IPS DF 6.9 (cell line): ENCODE data around the gene PSENEN.
"Not testable (repeated sequence)": the region's sequence is repeated elsewhere in the genome, so short reads cannot be mapped to it uniquely, and the experiment has no call there.

ENCODE experiments used
- DNase-seq: peaks from one replicate; pipeline ENCODE4 v3.0.0-alpha.2; 2013; ENCODE audit warnings: low read depth, low spot score
- H3K27ac ChIP-seq: one replicate; pipeline ENCODE4 v1.5.1; 2013; ENCODE audit warnings: low read length, control low read depth
- H3K27me3 ChIP-seq: 2 replicates; pipeline ENCODE4 v1.6.1; 2013; ENCODE audit warnings: mild to moderate bottlenecking, low read length; ENCODE audit not compliant: control insufficient read depth, insufficient read depth
- H3K36me3 ChIP-seq: 2 replicates; pipeline ENCODE4 v1.6.1; 2013; ENCODE audit warnings: low read length; ENCODE audit not compliant: control insufficient read depth, insufficient read depth
- H3K4me1 ChIP-seq: 2 replicates; pipeline ENCODE4 v1.6.1; 2013; ENCODE audit warnings: low read length; ENCODE audit not compliant: control insufficient read depth, insufficient read depth
- H3K4me3 ChIP-seq: 2 replicates; pipeline ENCODE4 v1.5.1; 2013; ENCODE audit warnings: mild to moderate bottlenecking, low read length
- H3K9me3 ChIP-seq: 2 replicates; pipeline ENCODE4 v1.6.1; 2013; ENCODE audit warnings: low read length, inconsistent platforms; ENCODE audit not compliant: control insufficient read depth, insufficient read depth
- whole genome bisulfite sequencing: extraction: QIAGEN DNeasy Blood & Tissue Kit; methylation state at CpG from one replicate; pipeline ENCODE4 v1.1.7; 2013; ENCODE audit warnings: mixed read lengths, missing lambda C conversion rate; ENCODE audit not compliant: insufficient read length, insufficient coverage; 5-methylcytosine and 5-hydroxymethylcytosine counted together

The PSENEN gene

DNA sequence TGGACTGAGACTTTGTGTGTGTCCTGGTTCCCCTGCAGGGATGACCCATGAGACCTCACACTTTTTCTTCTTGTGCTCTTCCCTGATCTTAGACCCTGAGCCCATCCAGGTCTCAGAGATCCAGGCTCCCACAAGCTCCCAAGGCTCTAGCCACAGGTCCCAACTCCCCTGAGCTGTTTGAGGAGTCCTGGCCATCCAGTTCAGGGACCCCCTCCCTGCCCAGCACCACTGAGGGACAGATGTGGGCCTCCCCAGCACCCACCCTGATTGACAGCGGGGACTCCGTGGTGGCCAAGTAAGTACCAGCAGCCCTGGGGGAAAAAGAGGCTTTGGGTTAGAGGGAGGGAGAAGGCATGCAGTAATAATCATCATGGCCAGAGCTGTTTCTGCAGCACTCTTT lies 14.2 kb downstream of the PSENEN start:
- WGBS: no CpG with 5 or more reads among the region's 2 CpGs
- Histone ChIP-seq H3K9me3 (no peaks in the 10 kb centered on the region), H3K27me3 (no peaks in the 10 kb centered on the region), H3K4me3 (no peak overlapping the region), H3K27ac (no peak overlapping the region), H3K4me1 (0 out of 2 replicates have a peak, but pooled peaks cover 2% of the 10 kb centered on the region), H3K36me3 (peaks cover 4% of the 10 kb centered on the region; the same call in 1 of the 2 replicates)
- no peak for DNase-seq

DNA sequence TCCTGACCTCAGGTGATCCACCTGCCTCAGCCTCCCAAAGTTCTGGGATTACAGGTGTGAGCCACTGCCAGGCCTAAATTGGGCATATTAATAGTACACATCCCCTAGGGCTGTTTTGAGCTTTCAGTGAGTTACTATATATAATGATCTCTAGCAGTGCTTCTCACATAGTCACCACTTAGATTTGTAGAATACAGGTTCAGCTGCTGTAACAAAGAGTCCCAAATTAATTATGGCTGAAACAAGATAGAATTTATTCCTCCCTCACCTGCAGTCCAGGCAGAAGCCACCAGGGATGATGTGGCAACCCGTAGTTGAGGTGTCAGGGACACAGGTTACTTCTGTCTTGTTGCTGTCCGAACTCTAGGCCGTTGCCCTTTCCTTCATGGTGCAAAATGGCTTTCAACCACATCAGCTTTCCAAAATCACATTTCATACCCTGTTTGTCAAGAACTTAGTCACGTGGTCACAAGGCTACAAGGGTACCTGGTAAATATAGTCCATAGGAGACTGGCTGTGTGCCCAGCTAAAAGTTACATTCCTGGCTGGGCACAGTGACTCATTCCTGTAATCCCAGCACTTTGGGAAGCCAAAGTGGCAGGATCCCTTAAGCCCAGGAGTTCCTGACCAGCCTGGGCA lies 15.4 kb downstream of the PSENEN start:
- Histone ChIP-seq H3K36me3 (peaks cover 4% of the 10 kb centered on the region; the same call in 1 of the 2 replicates), H3K9me3 (no peaks in the 10 kb centered on the region), H3K27ac (no peak overlapping the region), H3K4me1 (0 out of 2 replicates have a peak, but pooled peaks cover 2% of the 10 kb centered on the region), H3K4me3 (no peak overlapping the region), H3K27me3 (no peaks in the 10 kb centered on the region)
- no CpG with 5 or more reads among the region's 4 CpGs for WGBS
- DNase-seq: no peak

DNA sequence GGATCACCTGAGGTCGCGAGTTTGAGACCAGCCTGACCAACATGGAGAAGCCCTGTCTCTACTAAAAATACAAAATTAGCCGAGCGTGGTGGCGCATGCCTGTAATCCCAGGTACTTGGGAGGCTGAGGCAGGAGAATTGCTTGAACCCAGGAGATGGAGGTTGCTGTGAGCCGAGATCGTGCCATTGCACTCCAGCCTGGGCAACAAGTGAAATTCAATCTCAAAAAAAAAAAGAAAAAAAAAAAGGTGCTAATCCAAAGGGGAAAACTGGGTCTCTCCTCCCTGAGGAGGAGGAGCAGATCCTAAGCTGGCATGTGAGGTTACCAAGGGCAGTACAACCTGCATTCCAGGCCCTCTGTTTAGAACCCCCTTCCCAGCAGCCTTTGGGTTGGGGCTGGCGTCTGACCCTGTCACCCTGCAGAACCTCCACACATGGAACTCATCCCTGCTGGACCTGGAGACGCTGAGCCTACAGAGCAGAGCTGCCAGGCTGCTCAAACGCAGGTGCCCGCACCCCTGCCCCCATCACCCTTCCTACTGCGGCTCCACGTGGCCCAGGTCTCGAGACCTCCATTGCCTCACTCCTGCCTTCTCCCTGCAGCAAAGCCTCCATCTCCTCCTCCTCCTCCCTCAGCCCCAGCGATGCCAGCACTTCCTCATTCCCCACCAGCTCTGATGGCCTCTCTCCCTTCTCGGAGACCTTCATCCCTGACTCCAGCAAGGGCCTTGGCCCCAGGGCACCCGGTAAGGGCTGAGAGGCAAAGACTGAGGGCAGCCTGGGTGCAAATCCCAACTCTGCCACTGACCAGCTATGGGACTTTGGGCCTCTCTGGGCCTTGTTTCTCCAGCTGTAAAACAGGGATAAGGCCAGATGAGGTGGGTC lies 19.2 kb downstream of the PSENEN start:
- WGBS: no CpG with 5 or more reads among the region's 17 CpGs
- H3K4me1 ChIP-seq: peaks cover 5% of the 10 kb centered on the region
- H3K9me3 ChIP-seq: no peaks in the 10 kb centered on the region
- DNase-seq: no peak
- no peaks in the 10 kb centered on the region for H3K27me3 ChIP-seq
- no peak overlapping the region for H3K4me3 ChIP-seq
- no peak overlapping the region for H3K27ac ChIP-seq
- peaks cover 4% of the 10 kb centered on the region for H3K36me3 ChIP-seq

DNA sequence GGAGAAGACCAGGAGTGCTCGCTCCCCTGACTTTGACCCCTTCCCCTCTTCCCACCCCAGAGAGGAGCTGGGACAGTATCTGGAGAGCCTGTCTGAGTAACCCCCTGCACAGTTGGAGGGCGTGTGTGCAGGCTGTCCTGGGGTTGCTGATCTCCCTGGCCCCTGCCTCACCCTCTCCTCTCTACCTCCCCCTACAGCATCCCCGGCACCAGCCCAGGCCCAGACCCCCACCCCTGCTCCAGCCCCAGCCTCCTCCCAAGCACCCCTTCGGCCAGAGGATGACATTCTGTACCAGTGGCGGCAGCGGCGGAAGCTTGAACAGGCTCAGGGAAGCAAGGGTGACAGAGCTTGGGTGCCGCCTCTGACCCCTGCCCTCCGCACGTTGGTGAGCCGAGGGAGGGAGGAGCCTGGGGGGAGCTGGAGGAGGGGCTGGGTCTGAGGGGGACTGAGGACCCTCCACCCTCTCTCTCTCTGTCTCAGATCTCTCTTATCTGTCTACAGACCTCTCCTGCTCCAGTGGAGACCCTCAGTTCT lies 21.2 kb downstream of the PSENEN start:
- H3K4me1 ChIP-seq: peaks cover 5% of the 10 kb centered on the region
- H3K4me3 ChIP-seq: no peak overlapping the region
- DNase-seq: no peak
- no peak overlapping the region for H3K27ac ChIP-seq
- no peaks in the 10 kb centered on the region for H3K9me3 ChIP-seq
- peaks cover 4% of the 10 kb centered on the region for H3K36me3 ChIP-seq
- no peaks in the 10 kb centered on the region for H3K27me3 ChIP-seq
- WGBS: no CpG with 5 or more reads among the region's 11 CpGs

DNA sequence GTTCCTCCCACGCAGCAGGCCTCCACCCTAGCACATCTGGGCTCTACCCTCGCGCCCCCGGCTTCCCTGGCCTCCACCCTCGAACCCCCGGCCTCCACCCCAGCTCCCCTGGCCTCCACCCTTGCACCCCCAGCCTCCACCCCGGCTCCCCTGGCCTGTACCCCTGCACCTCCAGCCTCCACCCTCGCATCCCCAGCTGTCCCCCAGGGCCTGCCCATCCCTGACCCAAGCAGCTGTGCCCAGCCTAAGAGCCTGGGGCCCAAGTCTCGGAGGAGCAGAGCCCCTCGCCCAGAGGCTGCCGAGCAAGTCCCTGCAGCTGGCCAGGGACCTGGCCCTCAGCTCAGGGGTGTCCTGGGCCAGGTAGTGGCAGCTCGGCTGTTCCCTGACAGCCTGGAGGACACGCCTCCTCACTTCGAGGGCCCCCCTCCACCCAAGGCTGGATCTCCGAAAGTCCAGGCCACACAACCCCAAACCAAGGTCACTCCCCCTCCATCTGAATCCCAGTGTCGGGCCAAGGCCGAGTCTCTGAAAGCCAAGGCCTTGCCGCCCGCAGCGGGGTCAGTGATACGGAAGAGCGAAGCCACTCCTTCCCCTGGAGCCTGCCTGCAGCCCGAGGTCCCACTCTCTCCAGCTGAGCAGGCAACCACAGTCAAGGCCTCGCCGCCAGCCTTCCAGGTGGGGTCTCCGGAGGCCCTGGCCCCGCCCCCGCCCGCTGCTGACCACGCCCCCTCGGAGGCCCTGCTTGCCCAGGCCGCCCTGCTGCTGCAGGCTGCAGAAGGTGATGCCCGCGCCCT lies 22.0 kb downstream of the PSENEN start:
- no CpG with 5 or more reads among the region's 34 CpGs for WGBS
- DNase-seq: no peak
- Histone ChIP-seq H3K4me1 (peaks cover 5% of the 10 kb centered on the region), H3K9me3 (no peaks in the 10 kb centered on the region), H3K27ac (no peak overlapping the region), H3K27me3 (no peaks in the 10 kb centered on the region), H3K36me3 (no peaks in the 10 kb centered on the region; the same call in 1 of the 2 replicates), H3K4me3 (no peak overlapping the region; the same call in 1 of the 2 replicates)

DNA sequence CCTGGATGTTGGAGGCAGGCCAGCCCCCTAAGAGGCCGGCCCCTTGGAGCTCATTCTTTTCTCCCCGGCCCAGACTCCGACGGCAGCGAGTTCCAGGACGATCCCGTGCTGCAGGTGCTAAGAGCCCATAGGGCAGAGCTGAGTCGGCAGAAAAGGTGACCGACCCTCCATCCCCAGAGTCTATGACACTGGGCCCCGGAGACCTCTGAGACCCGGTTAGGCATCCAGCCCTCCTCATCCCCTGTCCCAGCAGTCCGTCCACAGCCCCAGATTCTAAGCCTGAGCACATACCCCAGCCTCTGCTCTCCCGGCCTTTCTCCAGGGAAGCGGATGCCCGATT lies 22.6 kb downstream of the PSENEN start:
- no CpG with 5 or more reads among the region's 15 CpGs for WGBS
- Histone ChIP-seq H3K36me3 (no peaks in the 10 kb centered on the region; the same call in 1 of the 2 replicates), H3K27me3 (no peaks in the 10 kb centered on the region; the same call in 1 of the 2 replicates), H3K27ac (no peak overlapping the region), H3K4me1 (peaks cover 5% of the 10 kb centered on the region), H3K4me3 (no peak overlapping the region), H3K9me3 (no peaks in the 10 kb centered on the region)
- DNase-seq: no peak

DNA sequence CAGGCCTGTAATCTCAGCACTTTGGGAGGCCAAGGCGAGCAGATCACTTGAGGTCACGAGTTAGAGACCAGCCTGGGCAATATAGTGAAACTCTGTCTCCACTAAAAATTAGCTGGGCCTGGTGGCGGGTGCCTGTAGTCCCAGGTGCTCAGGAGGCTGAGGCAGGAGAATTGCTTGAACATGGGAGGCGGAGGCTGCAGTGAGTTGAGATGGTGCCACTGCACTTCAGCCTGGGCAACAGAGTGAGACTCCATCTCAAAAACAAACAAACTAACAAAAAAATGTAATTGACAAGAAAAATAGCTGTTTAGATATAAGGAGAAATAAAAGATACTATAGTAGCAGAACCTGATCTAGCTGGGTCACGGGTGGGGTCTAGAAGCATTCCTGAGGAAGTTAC lies 26.9 kb downstream of the PSENEN start:
- H3K9me3 ChIP-seq, H3K27ac ChIP-seq, H3K4me3 ChIP-seq, H3K36me3 ChIP-seq, H3K4me1 ChIP-seq, DNase-seq, H3K27me3 ChIP-seq: not testable (repeated sequence)
- no CpG with 5 or more reads among the region's 5 CpGs for WGBS

DNA sequence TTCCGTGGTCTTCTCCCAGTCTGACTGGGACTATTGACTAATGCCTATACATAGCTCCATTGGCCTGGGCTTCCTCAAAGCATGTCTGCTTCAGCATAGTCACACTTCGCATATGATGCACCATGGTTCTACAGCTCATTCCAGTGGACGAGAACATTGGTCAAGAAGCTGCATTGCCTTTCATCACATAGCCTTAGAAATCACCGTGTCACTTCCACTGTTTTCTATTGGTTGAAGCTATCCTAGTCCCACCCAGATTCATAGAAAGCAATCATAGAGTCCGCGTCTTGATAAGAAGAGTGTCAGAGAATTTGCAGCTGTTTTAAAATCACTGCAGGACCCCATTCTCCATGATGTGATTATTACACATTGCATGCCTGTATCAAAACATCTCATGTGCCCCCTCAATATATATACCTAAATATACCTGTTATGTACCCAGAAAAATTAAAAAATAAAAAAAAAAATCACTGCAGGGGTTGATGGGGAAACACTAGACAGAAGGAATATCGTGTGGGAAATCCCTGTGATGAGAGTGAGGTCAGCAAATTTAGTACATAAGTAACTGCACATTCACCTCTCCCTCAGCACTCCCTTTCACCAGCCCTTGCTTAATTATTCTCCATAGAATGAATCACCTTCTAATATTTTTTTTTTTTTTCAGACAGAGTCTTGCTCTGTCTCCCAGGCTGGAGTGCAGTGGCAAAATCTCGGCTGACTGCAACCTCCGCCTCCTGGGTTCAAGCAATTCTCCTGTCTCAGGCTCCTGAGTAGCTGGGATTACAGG lies 27.8 kb downstream of the PSENEN start:
- Histone ChIP-seq H3K9me3 (no peaks in the 10 kb centered on the region), H3K27me3 (no peaks in the 10 kb centered on the region; the same call in 1 of the 2 replicates), H3K4me1 (peaks cover 6% of the 10 kb centered on the region), H3K4me3 (no peak overlapping the region), H3K27ac (no peak overlapping the region), H3K36me3 (no peaks in the 10 kb centered on the region)
- no peak for DNase-seq
- no CpG with 5 or more reads among the region's 9 CpGs for WGBS

DNA sequence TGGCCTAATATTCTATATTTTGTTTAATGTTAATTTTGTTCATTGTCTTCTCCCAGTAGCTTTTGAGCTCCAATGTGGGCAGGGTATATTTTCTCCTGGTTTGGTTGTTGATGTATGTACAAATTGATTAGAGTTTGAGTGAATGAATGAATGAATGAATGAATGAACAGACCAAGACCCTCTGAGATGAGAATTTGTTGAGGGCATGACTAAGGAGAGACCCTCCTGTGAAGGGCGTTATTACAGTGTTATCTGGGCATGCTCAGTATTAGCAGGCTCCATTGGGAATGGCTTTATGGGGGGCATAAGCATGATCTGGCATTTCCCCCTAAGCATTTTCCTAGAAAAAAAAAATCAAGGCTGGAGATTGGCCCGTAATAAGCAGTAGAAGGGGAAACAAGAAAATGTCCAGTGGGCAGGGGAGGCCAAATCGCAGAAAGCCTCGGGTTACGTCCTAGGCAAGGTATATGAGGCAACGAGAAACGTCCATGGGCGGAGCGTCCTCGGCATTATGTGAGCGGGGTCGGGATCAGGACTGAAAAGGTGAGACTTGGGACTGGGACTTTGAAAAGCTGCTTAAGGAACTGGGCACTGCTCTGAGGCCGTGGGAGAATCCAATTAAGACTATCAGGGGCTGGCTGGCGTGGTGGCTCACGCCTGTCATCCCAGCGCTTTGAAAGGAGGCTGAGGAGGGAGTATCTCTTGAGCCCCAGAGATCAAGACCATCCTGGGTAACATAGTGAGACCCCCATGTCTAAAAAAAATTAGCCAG lies 29.0 kb downstream of the PSENEN start:
- no peak overlapping the region for H3K27ac ChIP-seq

More for the DNA sequence above, 29.0 kb downstream of the PSENEN start:
- H3K36me3 ChIP-seq: no peaks in the 10 kb centered on the region
- no peaks in the 10 kb centered on the region; the same call in 1 of the 2 replicates for H3K27me3 ChIP-seq
- DNase-seq: no peak
- WGBS: no CpG with 5 or more reads among the region's 16 CpGs
- no peak overlapping the region for H3K4me3 ChIP-seq
- H3K4me1 ChIP-seq: peaks cover 6% of the 10 kb centered on the region
- no peaks in the 10 kb centered on the region for H3K9me3 ChIP-seq
